Fibroblast of lung (primary cell): Measurements from ENCODE around the gene HUS1. TPM values are rescaled to one million over a fixed set of nuclear protein-coding genes. Genes with fewer than 3 reads are reported as not detected.

Experiments used
- DNase-seq, 2 donors: peaks; one replicate each; pipeline versions ENCODE4 v3.0.0 to v3.0.0-alpha.2; 2010; ENCODE audit warnings: low read depth in 2 of 2
- H2AFZ ChIP-seq: 2 replicates; pipeline ENCODE4 v1.5.1; 2012; ENCODE audit warnings: low read length, control low read depth, inconsistent platforms
- H3K27ac ChIP-seq: 2 replicates; pipeline ENCODE4 v1.5.1; 2011; ENCODE audit warnings: low read length, control low read depth; ENCODE audit not compliant: insufficient read depth
- H3K27me3 ChIP-seq: 2 replicates; pipeline ENCODE4 v1.5.1; 2011; ENCODE audit warnings: mild to moderate bottlenecking, low read length; ENCODE audit not compliant: control insufficient read depth, insufficient read depth
- H3K36me3 ChIP-seq: 2 replicates; pipeline ENCODE4 v1.5.1; 2011; ENCODE audit warnings: low read length; ENCODE audit not compliant: control insufficient read depth, insufficient read depth
- H3K4me1 ChIP-seq: 2 replicates; pipeline ENCODE4 v1.5.1; 2011; ENCODE audit warnings: low read length; ENCODE audit not compliant: control insufficient read depth, insufficient read depth; ENCODE audit errors: extremely low read depth
- H3K4me2 ChIP-seq: 2 replicates; pipeline ENCODE4 v1.5.1; 2011; ENCODE audit warnings: low read length, control low read depth; ENCODE audit not compliant: insufficient read depth; ENCODE audit errors: extremely low read depth
- H3K4me3 ChIP-seq, 4 experiments: fragments of 200-600 bp in 1 of 4; sonication (generic) in 1 of 4; replicated peaks in 1 of 4; 2 replicates each; pipeline ENCODE4 v1.5.1; 2011 to 2016; ENCODE audit warnings: low read length in 4 of 4, low read depth in 3 of 4, mild to moderate bottlenecking in 3 of 4, control low read depth in 2 of 4, inconsistent platforms in 1 of 4, mixed read lengths in 1 of 4; ENCODE audit not compliant: insufficient read depth in 1 of 4; ENCODE audit errors: control extremely low read depth in 1 of 4
- H3K79me2 ChIP-seq: 2 replicates; pipeline ENCODE4 v1.5.1; 2012; ENCODE audit warnings: mild to moderate bottlenecking, low read length, inconsistent platforms; ENCODE audit not compliant: control insufficient read depth, insufficient read depth
- H3K9ac ChIP-seq: 2 replicates; pipeline ENCODE4 v1.5.1; 2011; ENCODE audit warnings: mild to moderate bottlenecking, low read length, control low read depth; ENCODE audit not compliant: insufficient read depth
- H3K9me3 ChIP-seq: 2 replicates; pipeline ENCODE4 v1.5.1; 2012; ENCODE audit warnings: low read depth, low read length; ENCODE audit not compliant: control insufficient read depth, insufficient read depth
- H4K20me1 ChIP-seq: 2 replicates; pipeline ENCODE4 v1.5.1; 2011; ENCODE audit warnings: low read length; ENCODE audit not compliant: control insufficient read depth, insufficient read depth; ENCODE audit errors: extremely low read depth
- CTCF ChIP-seq, 2 donors: IDR thresholded peaks in 1 of 2; conservative IDR thresholded peaks in 1 of 2; 1 replicate in 1 of 2; 2 replicates in 1 of 2; pipeline ENCODE4 v1.5.1; 2011 to 2012; ENCODE audit warnings: low read length in 2 of 2, control low read depth in 1 of 2, inconsistent platforms in 1 of 2, low read depth in 1 of 2, mild to moderate bottlenecking in 1 of 2
- EZH2 ChIP-seq: IDR thresholded peaks from 2 replicates; pipeline ENCODE4 v1.5.1; 2012; ENCODE audit warnings: low read length, control low read depth, mild to moderate bottlenecking; ENCODE audit errors: missing control alignments
- polyA plus RNA-seq, 2 donors: library from polyadenylated mRNA; depleted of rRNA in 1 of 2; stranded (reverse) in 1 of 2; unstranded in 1 of 2; fragments of >200 nt; gene quantifications; 2 replicates each; pipeline ENCODE4 v1.2.1, GENCODE V29; 2011 to 2012; ENCODE audit warnings: missing spikeins in 1 of 2
- total RNA-seq: library from RNA; depleted of rRNA; stranded (reverse); fragments of >200 nt; gene quantifications from 2 replicates; pipeline ENCODE4 v1.2.1, GENCODE V29; 2014

The HUS1 gene
- total and polyA plus RNA-seq, 2 donors (not counting 1 experiment from before 2014, with no cell fraction given): 14.2 to 29.4 TPM

DNA sequence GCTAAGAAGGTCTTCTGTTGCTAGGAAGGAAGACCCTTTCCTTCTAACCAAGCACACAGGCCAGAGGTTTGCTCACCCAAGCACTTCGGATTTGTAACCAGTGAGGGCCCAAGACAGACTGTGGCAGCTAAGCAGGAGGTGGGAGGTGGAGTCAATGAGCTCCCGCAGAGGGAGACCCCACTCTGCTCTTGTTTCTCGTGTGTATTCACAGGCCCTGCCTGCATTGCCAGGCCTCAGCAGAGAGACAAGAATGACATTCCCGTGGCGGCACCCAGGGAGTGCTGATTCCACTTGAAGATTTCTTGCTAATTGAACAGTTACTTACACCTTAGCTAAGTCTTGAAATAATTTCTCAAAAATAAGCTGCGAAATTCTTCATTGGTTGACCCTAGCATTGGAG, 44.6 kb downstream of the HUS1 start:
- Histone ChIP-seq H2AFZ (no peak overlapping the region), H3K4me2 (no peak overlapping the region), H4K20me1 (no peaks in the 10 kb centered on the region), H3K4me1 (peaks cover under 1% of the 10 kb centered on the region), H3K9me3 (no peaks in the 10 kb centered on the region), H3K27me3 (no peaks in the 10 kb centered on the region), H3K9ac (no peak overlapping the region), H3K36me3 (no peaks in the 10 kb centered on the region), H3K4me3 (no peak overlapping the region), H3K27ac (no peak overlapping the region), H3K79me2 (no peaks in the 10 kb centered on the region)
- TF ChIP-seq EZH2 (no peak), CTCF (conservative IDR thresholded peaks at IDR 0.05 in 1 of 2, IDR thresholded peaks at IDR 0.05 in 1 of 2; ENCODE audit: low read depth in 1 of 2, low read length in 2 of 2) (no peak)
- no peak for DNase-seq

DNA sequence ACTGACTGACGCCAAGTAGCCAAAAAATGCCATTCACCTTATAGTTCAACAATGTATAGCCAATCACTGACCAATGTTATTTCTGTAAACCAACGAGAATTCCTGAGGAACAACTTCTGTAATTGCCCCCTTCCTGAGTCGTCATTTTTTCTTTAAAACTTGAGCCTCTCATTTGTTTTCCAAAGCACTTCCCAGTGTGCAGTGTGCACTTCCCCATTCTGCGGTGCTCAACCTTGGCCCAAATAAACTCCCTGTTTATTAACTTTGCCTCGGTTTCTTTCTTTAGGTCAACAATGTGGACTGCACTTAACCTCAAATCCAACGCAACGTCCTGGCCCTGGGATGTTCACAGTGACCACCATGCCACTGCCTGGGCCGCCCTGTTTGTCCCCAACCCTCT, 46.2 kb downstream of the HUS1 start:
- no peaks in the 10 kb centered on the region for H3K4me1 ChIP-seq
- TF ChIP-seq EZH2: no peak
- TF ChIP-seq CTCF (conservative IDR thresholded peaks at IDR 0.05 in 1 of 2, IDR thresholded peaks at IDR 0.05 in 1 of 2; ENCODE audit: low read depth in 1 of 2, low read length in 2 of 2): no peak
- no peak overlapping the region for H2AFZ ChIP-seq
- H3K9me3 ChIP-seq: no peaks in the 10 kb centered on the region
- no peaks in the 10 kb centered on the region for H3K36me3 ChIP-seq
- H3K27ac ChIP-seq: no peak overlapping the region
- no peaks in the 10 kb centered on the region for H3K27me3 ChIP-seq
- H3K79me2 ChIP-seq: no peaks in the 10 kb centered on the region
- no peaks in the 10 kb centered on the region for H4K20me1 ChIP-seq
- no peak overlapping the region for H3K9ac ChIP-seq
- H3K4me2 ChIP-seq: no peak overlapping the region
- no peak overlapping the region for H3K4me3 ChIP-seq
- DNase-seq: no peak

GRCh38 chr7:47932466-47933037, 46.9 kb downstream of the HUS1 start:
- Histone ChIP-seq H3K27me3 (no peaks in the 10 kb centered on the region), H3K4me3 (no peak overlapping the region), H3K79me2 (no peaks in the 10 kb centered on the region), H2AFZ (no peak overlapping the region), H3K9ac (no peak overlapping the region), H3K27ac (no peak overlapping the region), H4K20me1 (no peaks in the 10 kb centered on the region), H3K9me3 (no peaks in the 10 kb centered on the region), H3K36me3 (no peaks in the 10 kb centered on the region), H3K4me2 (no peak overlapping the region), H3K4me1 (no peaks in the 10 kb centered on the region)
- DNase-seq: no peak
- TF ChIP-seq EZH2 (no peak), CTCF (conservative IDR thresholded peaks at IDR 0.05 in 1 of 2, IDR thresholded peaks at IDR 0.05 in 1 of 2; ENCODE audit: low read depth in 1 of 2, low read length in 2 of 2) (no peak)
